K562 (cell line): ENCODE measurements around the gene TP73. TPM values are rescaled to one million over a fixed set of nuclear protein-coding genes. Genes with fewer than 3 reads are reported as not detected.

ENCODE experiments used
- BMI1 ChIP-seq: fragments of 150-350 bp; IDR thresholded peaks from 2 replicates; pipeline ENCODE4 v1.6.1; 2014; ENCODE audit warnings: low read length
- CHD7 ChIP-seq: fragments of 200-600 bp; sonication (generic); IDR thresholded peaks from one replicate; pipeline ENCODE4 v1.6.1; 2012; ENCODE audit warnings: mild to moderate bottlenecking, low read depth, low read length, inconsistent platforms
- CREM ChIP-seq: IDR thresholded peaks from 2 replicates; pipeline ENCODE4 v1.6.1; 2014; ENCODE audit warnings: antibody characterized with exemption, low read depth
- EP400 ChIP-seq: fragments of 450-650 bp; IDR thresholded peaks from 2 replicates; pipeline ENCODE4 v1.6.1; 2017; ENCODE audit warnings: antibody characterized with exemption, mild to moderate bottlenecking, moderate library complexity
- ETV1 ChIP-seq: fragments of 450-650 bp; conservative IDR thresholded peaks from 2 replicates; pipeline ENCODE4 v1.6.1; 2016; ENCODE audit warnings: missing genetic modification characterization, control low read depth, low read depth, missing compliant biosample characterization
- FIP1L1 ChIP-seq: fragments of 200-400 bp; formaldehyde crosslinking; IDR thresholded peaks from 2 replicates; pipeline ENCODE4 v1.6.1; 2018; ENCODE audit warnings: mild to moderate bottlenecking, low read depth, low read length; ENCODE audit not compliant: poor library complexity, severe bottlenecking
- GABPB1 ChIP-seq: sonication (generic); formaldehyde crosslinking; IDR thresholded peaks from 2 replicates; pipeline ENCODE4 v1.8.0; 2022; ENCODE audit warnings: mild to moderate bottlenecking, missing genetic modification reagents
- PTRF ChIP-seq: fragments of 450-650 bp; IDR thresholded peaks from 2 replicates; pipeline ENCODE4 v1.6.1; 2016; ENCODE audit warnings: mild to moderate bottlenecking, missing genetic modification characterization, missing compliant biosample characterization
- RBM34 ChIP-seq: fragments of 200-400 bp; formaldehyde crosslinking; IDR thresholded peaks from 2 replicates; pipeline ENCODE4 v1.6.1; 2018; ENCODE audit warnings: low read length, borderline replicate concordance; ENCODE audit not compliant: insufficient read depth
- SREBF2 ChIP-seq: sonication (generic); formaldehyde crosslinking; IDR thresholded peaks from 2 replicates; pipeline ENCODE4 v1.4.0; 2020; ENCODE audit warnings: mild to moderate bottlenecking, missing genetic modification reagents
- ZBTB1 ChIP-seq: sonication (generic); formaldehyde crosslinking; IDR thresholded peaks from 2 replicates; pipeline ENCODE4 v1.8.1; 2023; ENCODE audit warnings: missing genetic modification reagents, low read depth, mild to moderate bottlenecking, borderline replicate concordance
- ZFPM2 ChIP-seq: fragments of 250-450 bp; sonication (Bioruptor Pico); IDR thresholded peaks from 2 replicates; pipeline ENCODE4 v1.5.1; 2022; ENCODE audit warnings: mild to moderate bottlenecking
- ZNF197 ChIP-seq: fragments of 200-800 bp; sonication (Bioruptor generic); IDR thresholded peaks from 2 replicates; pipeline ENCODE4 v1.6.1; 2016; ENCODE audit warnings: low read depth, missing genetic modification characterization, missing compliant biosample characterization
- ZNF24 ChIP-seq: fragments of 450-650 bp; IDR thresholded peaks from 2 replicates; pipeline ENCODE4 v1.6.1; 2016
- ZNF644 ChIP-seq: fragments of 200-800 bp; sonication (Bioruptor generic); IDR thresholded peaks from 2 replicates; pipeline ENCODE4 v1.6.1; 2016; ENCODE audit warnings: low read depth, missing genetic modification characterization, missing compliant biosample characterization
- ZNF695 ChIP-seq: fragments of 450-650 bp; formaldehyde crosslinking; IDR thresholded peaks from 2 replicates; pipeline ENCODE4 v1.4.0; 2020; ENCODE audit warnings: mild to moderate bottlenecking, moderate library complexity
- polyA plus RNA-seq, 8 experiments: library from polyadenylated mRNA; depleted of rRNA in 4 of 8; stranded (reverse) in 5 of 8; unstranded in 3 of 8; fragments of >200 nt; fragmentation: Nextera tagmentation in 2 of 8; fragmentation: Illumina TruSeq in 1 of 8; extraction: Ambion mirVana in 2 of 8; extraction: Trizol in 1 of 8; gene quantifications; 2 replicates each; pipeline versions ENCODE4 v1.2.1 to v1.2.3, GENCODE V29; 2011 to 2014; ENCODE audit warnings: inconsistent platforms in 1 of 8, missing spikeins in 1 of 8
- total RNA-seq, 7 experiments: library from RNA; depleted of rRNA in 6 of 7; stranded (reverse); fragments of >200 nt in 6 of 7; fragmentation: Illumina TruSeq in 2 of 7; extraction: Trizol in 2 of 7; gene quantifications; 2 replicates each; pipeline versions ENCODE4 v1.2.1 to v1.2.3, GENCODE V29; 2011 to 2021; ENCODE audit warnings: low replicate concordance in 1 of 7
- TF ChIP-seq, protein P1 (sequence below), 2 experiments: fragments of 200-800 bp in 1 of 2; sonication (Bioruptor generic) in 1 of 2; sonication (generic) in 1 of 2; formaldehyde crosslinking in 1 of 2; IDR thresholded peaks in 1 of 2; conservative IDR thresholded peaks in 1 of 2; 2 replicates each; pipeline versions ENCODE4 v1.5.0 to v1.6.1; 2016 to 2020; ENCODE audit warnings: missing compliant biosample characterization in 1 of 2, missing genetic modification characterization in 1 of 2, missing genetic modification reagents in 1 of 2

TP73 gene
- total and polyA plus RNA-seq, 9 of the 15 experiments (the other 6 are each of a cell fraction or from before 2014, with no cell fraction given): 0.07 to 1.6 (median 0.40) TPM; not detected in 2

GRCh38 chr1:3774946-3775489 is 122.7 kb downstream of the TP73 start (continued):
- TF ChIP-seq CHD7 (no peak), CREM (peak; percentile 70), ETV1 (tag) (no peak), EP400 (no peak; the same call in 1 of the 2 replicates), ZBTB1 (no peak), ZNF197 (no peak), ZNF644 (tag) (peak; percentile 63; the same call in 1 of the 2 replicates), FIP1L1 (no peak), ZNF24 (no peak), ZFPM2 (CRISPR knock-in tag) (no peak), PTRF (no peak), ZNF695 (CRISPR knock-in tag) (no peak), BMI1 (no peak), SREBF2 (no peak), RBM34 (no peak), GABPB1 (no peak)
- TF ChIP-seq, protein P1, sequence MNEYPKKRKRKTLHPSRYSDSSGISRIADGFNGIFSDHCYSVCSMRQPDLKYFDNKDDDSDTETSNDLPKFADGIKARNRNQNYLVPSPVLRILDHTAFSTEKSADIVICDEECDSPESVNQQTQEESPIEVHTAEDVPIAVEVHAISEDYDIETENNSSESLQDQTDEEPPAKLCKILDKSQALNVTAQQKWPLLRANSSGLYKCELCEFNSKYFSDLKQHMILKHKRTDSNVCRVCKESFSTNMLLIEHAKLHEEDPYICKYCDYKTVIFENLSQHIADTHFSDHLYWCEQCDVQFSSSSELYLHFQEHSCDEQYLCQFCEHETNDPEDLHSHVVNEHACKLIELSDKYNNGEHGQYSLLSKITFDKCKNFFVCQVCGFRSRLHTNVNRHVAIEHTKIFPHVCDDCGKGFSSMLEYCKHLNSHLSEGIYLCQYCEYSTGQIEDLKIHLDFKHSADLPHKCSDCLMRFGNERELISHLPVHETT (CRISPR knock-in tag; conservative IDR thresholded peaks at IDR 0.05 in 1 of 2, IDR thresholded peaks at IDR 0.05 in 1 of 2): no peak; a peak in 1 of 4 replicates
